Hematopoietic multipotent progenitor cell treated with erythropoietin and hydrocortisone succinate and interleukin-3 and kit ligand, for 6 days (in vitro differentiated cells): Measurements from ENCODE around the gene PRDM1.
"Not testable (repeated sequence)": the region's sequence is repeated elsewhere in the genome, so short reads cannot be mapped to it uniquely, and the experiment has no call there.

Source experiments
- DNase-seq: peaks from one replicate; pipeline ENCODE4 v3.0.0-alpha.2; 2015

PRDM1 gene

GRCh38 chr6:106142876-106143431 lies 56.8 kb downstream of the PRDM1 start:
- DNase-seq, result no peak

DNA sequence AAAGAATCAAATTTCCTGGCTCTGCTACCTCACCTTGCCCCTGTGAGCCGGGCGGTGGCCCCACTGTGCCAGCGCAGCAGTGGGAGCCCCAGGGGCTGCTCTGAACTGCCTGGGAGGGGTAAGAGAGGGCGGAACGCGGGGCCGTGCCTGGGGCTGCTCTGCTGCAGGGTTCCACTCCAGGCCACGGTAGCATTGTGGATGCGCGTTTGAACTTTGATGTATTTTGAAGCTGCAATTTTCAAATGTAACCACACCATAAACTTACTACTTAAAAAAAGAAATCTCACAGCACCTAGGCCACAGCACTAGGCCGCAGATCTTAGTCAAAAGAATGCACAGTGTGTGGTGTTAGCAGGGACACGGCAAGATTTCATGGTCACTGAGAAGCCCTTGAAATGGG lies 57.5 kb downstream of the PRDM1 start:
- no peak for DNase-seq

- DNase-seq, result no peak
Observed at GRCh38 chr6:106145144-106145543, 59.0 kb downstream of the PRDM1 start.

GRCh38 chr6:106145741-106146227 lies 59.6 kb downstream of the PRDM1 start:
- no peak for DNase-seq

- DNase-seq, result no peak
Observed at GRCh38 chr6:106146852-106147351, 60.8 kb downstream of the PRDM1 start.

GRCh38 chr6:106147476-106147875 lies 61.3 kb downstream of the PRDM1 start:
- DNase-seq, result no peak

DNA sequence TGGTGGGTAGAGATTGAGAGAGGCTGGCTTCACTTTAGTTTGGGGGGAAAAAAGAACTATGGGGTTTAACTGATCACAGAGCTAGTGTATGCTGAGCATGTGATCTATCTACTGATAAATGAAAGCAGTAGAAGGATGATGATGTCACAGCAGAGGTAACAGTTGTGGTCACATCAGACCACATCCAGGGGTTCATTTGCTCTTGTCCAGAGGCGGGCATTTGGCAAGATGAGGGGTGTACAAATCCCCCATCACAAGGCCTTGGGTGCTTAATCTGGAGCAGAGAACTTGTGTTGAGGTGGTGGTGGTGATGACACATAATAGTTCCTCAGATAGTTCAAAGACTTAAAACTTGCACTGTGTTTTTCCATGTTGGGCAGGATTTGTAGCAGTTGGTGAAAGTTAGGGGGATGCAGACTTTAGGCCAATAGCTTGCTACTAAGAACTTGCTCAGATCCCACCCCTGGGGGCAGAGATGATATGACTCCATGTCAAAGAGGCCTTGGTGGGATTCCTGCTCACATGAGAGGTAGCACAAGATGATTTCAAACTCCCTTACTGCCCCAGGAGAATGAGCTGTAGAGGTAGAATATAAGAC lies 63.4 kb downstream of the PRDM1 start:
- DNase-seq, result no peak

DNA sequence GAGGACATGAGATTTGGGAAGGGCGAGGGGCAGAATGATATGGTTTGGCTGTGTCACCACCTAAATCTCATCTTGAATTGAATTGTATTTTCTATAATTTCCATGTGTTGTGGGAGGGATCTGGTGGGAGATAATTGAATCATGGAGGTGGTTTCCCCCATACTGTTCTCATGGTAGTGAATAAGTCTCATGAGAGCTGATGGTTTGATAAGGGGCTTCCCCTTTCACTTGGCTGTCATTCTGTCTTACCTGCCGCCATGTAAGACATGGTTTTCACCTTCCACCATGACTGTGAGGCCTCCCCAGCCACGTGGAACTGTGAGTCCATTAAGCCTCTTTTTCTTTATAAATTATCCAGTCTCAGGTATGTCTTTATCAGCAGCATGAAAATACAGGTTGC lies 66.3 kb downstream of the PRDM1 start:
- DNase-seq, result not testable (repeated sequence)

DNA sequence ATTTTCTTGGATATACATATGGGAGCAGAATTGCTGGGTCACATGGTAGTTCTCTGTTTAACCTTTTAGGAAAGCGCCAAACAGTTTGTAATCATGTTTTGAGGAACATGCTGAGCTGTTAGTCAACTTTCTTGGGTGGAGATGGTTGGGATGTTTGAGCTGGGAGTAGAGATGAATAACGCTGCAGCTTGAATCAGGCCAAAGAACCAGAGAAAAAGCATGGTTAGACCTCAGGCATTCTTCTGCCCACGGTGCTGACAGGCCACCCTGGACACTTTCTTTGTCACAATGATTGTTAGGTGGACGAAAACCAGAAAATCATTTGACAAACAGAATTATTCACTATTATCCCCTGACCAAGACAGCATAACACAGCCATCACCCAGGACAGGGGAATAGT lies 66.8 kb downstream of the PRDM1 start:
- no peak for DNase-seq

GRCh38 chr6:106154326-106154725 lies 68.2 kb downstream of the PRDM1 start:
- DNase-seq, result no peak

- no peak for DNase-seq
Observed at GRCh38 chr6:106155219-106155830, 69.2 kb downstream of the PRDM1 start.

- DNase-seq, result no peak
Observed at GRCh38 chr6:106156413-106156812, 70.3 kb downstream of the PRDM1 start.

DNA sequence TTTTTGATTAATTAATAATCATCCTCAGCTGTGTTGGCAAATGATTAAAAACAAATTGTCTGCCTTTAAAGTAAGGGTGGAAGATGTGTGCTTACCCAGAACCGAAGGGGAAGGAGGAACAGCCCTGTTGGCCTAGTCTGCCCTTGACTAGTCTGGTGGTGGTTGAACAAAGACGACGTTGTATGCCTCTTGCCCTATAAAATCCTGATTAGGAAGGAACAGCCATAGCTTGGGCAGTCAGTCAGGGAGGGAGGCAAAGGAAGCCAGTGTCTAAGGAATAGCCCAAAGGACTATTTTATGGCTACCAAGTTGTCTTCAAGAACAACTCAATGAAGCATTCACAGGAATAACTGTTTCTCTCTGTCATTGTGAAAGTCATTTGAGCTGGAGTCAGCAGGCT lies 70.7 kb downstream of the PRDM1 start:
- DNase-seq, result no peak

GRCh38 chr6:106158816-106159215 lies 72.7 kb downstream of the PRDM1 start:
- DNase-seq, result no peak
